Stimulated activated CD4-positive, alpha-beta T cell treated with anti-CD3 and anti-CD28 coated beads, Interleukin-1b, Interleukin-23, amount 100 ng/mL, for 24 hours (primary cell): ENCODE data around the gene CDK8.
"Not testable (repeated sequence)": the region's sequence is repeated elsewhere in the genome, so short reads cannot be mapped to it uniquely, and the experiment has no call there.

ENCODE experiments used
- DNase-seq, 4 experiments: peaks; one replicate each; pipeline ENCODE4 v3.0.0-alpha.2; 2020; ENCODE audit warnings: low read depth in 4 of 4, low spot score in 1 of 4

CDK8 gene

DNA sequence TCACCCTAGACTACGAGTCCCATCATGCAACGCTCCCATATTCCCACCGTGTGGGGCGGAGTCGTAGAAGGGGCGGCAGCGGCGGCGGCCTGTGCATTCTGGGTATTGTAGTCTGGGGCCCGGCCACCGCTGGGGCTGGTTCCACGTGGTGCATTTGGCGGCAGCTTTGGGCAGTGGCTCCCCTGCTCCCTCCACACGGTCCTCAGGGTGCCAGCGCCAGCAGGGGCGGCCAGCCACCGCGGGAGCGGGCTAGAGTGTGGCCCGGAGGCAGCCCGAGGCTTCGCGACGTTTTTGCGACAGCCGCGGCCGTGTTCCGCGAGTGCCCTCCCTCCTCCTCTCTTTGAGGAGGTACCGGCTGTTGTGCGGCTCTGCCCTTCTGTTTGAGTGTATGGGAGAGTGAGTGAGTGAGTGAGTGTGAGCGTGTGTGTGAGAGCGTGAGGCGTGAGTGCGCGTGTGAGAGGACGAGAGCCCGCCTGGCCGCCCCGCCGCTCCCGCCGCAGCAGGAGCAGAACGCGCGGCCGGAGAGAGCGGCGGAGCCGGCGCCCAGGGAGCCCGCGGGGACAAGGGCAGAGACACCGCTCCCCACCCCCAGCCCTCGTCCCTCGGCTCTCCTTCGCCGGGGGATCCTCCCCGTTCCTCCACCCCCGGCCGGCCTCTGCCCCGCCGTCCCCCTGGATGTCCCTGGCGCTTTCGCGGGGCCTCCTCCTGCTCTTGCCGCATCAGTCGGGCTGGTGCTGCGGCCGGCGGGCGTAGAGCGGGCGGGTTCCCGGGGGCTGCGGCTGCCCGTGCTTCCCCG lies at the start of gene CDK8:
CDK8 (plus strand) TSS at position 343 of the 796 bp plus-strand sequence. CDS start 513 bp downstream, outside the sequence.
- peak; percentile 71 to 79 (median 78) for DNase-seq

DNA sequence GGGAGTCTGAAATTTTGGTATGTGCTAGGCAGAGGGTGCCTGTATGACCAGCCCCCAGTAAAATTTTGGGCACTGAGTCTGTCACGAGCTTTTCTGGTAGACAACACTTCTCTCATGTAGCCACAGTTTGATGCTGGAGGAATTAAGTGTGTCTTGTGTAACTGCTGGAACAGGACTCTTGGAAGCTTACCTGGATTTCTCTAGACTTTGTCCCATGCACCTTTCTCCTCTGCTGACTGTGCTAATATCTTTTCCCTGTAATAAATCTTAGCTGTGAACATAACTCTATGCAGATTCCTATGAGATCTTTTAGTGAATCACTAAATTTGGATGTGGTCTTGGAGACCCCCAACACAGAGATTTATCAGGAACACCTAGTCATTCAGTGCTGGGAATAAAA lies 45.6 kb upstream of the CDK8 start:
- no peak for DNase-seq

DNA sequence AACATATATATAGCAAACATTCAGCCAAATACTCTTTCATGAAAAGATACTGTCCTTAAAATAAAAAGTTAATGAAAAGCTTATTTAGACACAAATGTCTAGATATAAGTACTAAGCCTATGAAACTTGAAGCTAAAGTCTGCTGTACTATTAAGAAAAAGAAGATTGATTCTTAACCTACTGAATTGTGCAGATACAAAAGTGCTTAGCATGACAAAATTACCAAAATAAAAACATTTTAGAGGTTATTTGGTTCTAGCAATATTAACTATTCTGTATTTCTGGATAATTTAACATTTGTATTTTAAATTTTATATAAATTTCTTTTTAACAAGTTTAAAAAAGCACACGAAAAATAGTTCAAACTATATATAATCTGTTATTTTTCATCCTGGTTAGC lies 40.6 kb upstream of the CDK8 start:
- DNase-seq: no peak

DNA sequence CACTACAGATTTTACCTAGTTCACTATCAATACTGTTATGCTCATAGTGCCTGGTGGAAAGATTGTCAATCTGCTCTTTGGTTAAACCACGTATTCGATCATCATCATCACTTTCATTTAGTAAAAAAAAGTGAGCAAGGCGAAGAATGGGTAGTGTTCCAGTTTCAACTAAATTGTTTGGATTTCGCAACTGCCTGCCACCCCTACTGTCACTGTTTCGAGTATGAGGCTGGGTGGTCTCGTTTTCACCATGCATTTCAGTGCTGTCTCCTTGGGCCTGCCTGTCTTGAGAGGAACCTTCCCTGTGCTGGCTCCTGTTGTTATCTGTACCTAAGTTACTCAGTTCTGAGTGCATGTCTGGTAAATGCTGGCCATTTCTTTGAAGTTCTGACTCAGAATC lies 39.9 kb upstream of the CDK8 start:
- DNase-seq: no peak

DNA sequence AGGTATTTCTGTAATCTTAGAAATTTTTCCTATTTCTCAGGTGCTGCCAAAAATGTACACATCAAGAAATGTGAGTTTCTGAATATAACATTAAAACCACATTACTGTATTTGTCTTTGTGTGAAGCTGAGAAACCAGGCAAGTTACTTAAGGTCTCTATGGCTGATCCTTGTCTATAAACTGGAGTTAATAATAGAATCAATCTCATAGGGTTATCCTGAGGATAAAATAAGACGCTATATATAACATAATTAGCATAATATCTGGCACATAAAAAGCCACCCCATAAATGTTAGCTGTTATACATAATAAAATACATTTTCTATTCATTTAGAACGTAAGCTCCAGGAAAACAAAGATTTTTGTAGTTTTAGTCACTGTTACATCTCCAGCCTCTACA lies 37.9 kb upstream of the CDK8 start:
- no peak for DNase-seq

DNA sequence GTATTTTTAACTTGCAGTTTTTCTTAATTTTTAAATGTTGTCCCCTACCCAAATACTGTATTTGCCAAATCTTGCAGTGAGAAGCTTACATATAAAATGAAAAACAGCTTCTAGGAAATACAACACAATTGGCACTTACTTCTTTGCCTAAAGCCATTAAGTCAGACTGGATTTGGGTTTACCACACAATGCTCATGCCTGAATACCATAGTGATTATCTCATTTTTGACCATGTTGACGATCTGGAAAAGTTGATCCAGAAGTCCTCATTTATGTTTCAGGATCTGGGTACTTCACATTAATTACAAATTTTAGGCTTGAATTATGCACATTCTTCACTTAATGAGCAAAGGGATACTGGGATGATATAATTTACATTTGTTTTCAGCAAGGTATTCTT lies 34.2 kb upstream of the CDK8 start:
- DNase-seq: no peak

DNA sequence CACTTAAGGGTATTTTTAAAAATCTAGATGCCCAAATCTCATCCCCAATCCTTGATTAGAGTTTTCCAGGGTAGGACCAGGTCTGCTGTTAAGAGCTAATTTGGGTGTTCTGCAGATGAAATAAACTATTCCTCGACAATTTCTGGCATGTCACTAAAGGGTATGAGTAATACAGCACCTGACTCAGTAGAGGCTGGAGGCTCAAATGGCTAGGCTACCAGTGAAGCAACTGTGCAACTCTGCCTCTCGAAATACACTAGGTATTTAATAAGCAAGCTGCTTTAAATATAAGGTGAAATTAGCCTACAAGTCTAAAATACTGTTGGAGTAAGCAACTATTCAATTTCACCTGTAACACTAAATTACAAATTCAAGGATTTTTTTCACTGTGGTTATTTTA lies 33.4 kb upstream of the CDK8 start:
- no peak for DNase-seq

DNA sequence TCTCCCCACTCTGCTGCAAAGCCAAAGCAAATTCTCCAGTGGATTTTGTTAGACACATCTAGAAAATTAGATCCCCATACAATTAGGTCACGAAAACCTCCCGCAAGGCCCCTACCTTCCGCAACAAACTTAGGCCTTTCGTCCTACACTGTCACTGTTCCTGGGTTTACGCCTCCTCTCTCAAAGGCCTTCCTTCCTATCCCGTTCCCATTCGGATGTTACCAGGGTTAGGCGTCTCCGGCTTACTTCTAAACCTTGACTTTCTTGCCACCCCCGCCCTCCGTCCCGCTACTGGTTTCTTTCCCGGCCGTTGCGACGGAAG lies 32.6 kb upstream of the CDK8 start:
- no peak for DNase-seq

DNA sequence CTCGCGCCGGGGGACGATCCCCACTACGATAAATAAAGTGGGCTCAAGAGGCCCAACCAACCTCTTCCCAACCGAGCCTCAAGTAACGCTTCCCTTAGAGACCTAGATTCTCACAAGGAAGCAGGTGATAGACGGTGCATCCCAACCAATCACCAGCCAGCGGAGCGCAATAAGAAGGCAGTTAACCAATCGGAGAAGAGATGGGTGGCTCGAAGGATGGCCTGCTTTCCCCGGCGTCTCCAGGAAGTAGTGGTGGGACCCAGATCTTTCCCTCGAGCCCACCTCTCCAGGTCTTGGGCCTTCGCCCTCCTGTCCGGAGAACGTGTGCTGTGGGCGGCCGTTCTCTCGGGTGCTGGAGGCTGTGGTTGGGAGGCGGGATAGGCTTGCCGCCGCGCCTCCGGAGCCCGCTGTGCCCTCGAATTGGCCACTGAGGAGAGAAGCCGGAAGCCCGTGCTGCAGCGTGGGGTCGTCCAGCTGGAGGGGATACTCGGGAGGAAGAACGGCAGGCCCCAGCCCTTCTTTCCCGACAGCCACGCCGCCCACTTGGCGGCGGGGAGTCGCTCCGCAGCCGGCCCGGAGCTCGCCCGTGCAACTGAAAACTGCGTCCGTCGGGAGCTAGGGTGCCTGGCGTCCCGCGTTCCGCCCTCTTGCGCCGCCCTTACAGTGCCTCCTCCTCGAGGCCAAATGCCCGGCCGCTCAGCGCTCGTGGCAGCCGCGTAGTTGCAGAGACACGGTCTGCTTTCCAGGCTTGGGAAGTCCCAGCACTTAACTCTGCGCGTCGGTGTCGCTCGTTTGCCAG lies 32.0 kb upstream of the CDK8 start, which contains the start of gene RNF6:
RNF6 (minus strand) TSS at position 594 of the 799 bp plus-strand sequence. CDS start 2,665 bp downstream, outside the sequence.
- DNase-seq: peak; percentile 59 to 82 (median 75)

DNA sequence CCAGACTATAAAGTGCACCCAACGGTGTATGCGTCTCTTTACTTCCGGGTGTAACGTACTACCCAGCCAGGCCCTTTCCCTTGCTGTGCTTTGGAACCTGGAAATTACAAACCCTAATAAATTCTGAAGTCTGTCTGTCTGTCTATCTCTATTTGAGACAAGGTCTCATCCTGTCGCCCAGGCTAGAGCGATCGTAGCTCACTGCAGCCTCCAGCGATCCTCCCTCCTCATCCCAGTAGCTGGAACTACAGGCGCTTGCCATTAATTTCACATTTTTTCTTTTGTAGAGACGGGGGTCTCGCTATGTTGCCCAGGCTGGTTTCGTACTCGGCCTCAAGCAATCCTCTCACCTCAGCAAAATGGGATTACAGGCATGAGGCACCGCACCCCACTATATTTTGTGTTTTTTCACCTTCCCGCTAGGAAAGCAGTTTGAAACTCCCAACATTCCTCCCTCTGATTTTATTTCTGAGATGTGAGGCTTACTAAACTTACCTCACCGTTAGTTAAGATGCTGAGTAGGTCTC lies 31.3 kb upstream of the CDK8 start:
- DNase-seq: no peak

DNA sequence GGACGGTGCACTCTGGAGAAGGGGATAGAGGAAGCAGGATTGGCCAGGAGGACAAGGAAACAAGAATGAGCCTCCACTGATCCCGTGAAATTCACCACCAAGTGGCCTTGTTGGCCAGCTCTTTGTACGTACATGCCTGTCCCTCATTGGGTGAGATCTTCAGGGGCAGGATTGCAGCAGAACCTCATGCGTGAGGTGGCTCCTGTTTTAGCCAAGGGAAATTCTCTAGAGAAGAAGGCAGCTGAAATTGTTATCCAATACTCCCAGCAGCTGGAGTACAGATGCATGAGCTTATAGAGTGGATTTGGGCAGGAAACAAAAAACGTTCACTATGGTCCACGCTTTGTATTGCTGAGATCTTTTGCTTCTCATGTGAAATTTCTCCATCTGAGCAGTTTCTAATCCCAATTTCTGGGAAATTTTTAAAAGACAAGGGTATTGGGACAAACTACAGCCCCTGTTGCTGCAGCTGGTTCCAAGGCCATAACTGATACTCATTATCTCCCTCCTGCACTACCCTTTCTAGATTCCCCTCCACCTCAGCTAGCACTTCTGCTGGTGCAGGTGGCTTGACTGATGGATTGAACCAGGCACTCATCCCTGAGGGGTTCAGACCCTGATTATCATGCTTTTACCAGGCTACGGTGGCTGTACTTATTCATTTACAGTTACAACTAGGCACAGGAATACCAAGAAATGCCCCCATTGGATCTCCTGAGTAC lies 27.9 kb upstream of the CDK8 start:
- DNase-seq: no peak

DNA sequence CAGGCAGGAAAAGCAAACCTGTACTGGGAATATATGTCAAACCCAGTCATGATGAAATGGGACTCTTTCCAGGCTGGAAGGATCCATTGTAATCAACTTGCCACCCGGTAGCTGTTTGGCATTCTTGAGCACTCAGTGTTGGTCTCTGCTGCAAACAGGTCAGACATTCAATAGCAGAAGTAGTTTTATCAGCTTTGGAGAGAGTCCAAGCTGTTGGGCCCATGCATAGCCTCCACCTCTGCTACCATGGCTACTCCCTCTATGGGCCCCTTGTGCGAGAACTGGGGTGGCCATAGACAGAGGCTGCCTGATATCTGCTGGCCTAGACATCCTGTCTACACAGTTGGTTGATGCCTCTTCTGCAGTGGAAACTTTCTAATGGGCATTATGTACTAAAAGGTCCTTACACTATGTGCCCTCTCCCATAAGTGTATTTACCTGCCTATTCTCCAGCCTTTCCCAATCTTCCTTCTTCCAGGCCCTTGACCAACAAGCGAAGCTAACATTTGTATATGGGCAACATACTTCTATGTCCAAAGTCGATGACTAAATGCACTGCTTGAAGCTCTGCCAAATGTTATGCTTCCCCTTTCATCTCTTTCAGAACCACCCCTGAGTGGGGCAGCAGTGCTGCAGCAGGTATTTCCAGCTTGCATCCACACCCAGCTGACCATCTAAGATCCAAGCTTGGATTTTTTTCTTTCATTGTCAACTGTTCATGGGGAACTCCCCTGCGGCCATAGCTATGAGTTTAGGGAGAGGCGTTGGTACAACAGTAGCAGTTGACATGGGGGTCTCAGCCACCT lies 26.6 kb upstream of the CDK8 start:
- no peak for DNase-seq

DNA sequence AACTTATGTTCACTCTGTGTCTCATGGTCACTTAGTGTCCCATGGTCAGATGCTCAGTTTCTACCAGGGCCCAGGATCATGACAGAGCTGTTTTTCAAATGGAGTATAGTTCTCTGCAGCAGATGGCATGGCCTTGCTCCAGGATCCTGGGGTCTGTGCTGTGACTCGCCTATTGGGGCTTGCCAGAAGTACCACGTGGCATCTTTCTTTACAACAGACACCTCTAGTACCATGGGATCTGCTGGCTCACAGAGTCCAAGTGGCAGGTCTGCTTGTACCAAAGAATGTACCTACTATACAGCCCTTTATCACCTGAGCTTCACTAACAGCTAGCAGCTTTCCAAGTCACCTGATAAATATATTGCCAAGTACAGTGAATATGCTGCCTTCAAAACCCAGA lies 25.8 kb upstream of the CDK8 start:
- no peak for DNase-seq

DNA sequence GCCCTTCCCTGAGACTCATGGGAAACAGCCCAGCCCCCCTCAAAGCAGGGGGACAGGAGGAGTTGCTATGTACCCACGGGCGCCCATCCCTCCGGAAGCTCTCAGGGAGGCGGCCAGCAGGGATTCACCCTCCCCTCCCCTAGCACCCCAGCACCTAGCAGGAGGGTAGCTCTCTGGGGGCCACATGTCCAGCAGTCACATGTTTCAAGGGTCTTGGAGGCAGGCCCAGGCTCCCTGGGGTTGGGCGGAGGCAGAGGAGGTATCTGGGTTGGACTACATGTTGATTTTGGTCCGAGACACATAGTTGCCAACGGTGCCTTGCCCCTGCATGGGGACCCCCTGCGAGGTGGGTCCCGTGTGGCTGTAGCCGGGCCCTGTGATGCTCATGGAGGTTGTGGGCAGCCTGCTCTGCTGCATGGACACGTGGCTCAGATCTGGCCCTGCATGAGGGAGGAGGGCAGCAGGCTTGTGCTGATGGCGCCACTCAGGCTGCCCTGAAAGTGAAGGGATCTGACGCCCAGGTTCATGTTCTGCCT lies 24.8 kb upstream of the CDK8 start:
- no peak for DNase-seq

DNA sequence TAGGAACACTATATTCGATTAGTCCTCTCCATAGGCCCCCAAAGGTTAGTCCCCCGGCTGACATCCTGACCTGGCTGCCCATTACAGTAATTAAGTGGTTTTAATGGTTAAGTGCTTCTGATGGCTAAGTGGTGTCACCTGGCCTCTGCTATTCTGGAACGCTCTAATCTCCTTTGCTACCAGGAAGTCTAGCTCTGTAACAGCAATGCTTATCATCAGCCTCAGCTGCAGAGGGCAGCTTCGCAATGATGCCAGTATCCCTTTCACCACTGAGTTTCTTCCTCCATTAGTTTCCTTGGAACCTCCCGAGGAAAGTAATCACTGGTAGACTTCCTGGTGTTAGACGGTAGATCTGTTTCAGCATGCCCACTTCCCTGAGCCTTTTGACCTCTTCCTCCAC lies 23.2 kb upstream of the CDK8 start:
- DNase-seq: no peak

DNA sequence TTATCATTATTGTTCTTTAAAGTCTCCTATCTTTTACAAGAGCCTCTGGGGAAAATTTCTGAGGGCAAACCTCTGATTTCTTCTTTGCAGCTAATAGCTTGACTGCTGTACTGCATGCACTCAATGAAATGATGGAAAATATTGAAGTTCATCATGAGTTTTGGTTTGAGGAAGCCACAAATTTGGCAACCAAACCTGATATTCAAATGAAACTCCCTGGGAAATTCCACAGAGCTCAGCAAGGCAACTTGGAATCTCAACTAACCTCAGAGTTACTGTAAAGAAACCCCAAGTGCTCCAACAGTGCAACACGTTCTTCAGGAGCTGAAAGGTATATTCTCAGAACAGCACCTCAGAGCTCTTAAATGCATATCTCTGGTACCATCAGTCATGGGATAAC lies 17.6 kb upstream of the CDK8 start:
- DNase-seq: no peak

DNA sequence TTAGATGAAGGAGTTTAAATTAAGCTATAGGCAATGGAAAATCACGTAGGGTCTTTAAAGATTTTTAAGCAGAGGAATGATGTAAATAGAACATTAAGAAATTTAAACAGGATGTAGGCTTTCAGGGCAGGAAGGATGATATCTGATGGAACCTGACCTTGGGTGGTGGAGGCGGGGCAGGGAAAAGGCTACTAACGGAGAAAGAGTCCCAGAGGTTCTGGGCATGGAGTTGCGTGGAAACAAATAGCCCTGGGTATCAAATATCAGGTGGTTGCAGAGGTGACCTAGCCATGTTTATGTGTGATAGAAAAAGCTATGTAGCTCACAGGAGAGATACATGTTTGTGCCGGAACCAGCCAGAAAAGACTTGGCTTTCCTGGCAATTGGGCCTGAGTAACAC lies 7.8 kb upstream of the CDK8 start:
- no peak for DNase-seq

DNA sequence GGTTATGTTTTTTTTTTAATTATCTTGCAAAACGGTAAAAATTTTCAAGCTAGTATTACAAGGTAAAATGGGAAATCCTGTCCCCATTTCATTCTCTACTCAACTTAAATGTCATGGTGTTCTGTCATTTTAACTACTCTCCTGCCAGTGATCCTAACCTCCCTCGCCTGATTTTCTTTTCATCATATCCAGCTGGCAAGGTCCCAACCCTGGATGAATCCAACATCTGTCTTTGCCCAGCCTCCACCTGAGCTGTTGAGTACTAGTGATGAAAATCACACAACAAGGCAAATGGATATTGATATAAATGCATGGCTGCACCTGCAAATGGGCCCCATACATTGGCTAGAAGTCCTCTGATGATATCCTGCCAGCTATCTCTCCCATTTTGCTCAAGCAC lies 6.9 kb upstream of the CDK8 start:
- no peak for DNase-seq

DNA sequence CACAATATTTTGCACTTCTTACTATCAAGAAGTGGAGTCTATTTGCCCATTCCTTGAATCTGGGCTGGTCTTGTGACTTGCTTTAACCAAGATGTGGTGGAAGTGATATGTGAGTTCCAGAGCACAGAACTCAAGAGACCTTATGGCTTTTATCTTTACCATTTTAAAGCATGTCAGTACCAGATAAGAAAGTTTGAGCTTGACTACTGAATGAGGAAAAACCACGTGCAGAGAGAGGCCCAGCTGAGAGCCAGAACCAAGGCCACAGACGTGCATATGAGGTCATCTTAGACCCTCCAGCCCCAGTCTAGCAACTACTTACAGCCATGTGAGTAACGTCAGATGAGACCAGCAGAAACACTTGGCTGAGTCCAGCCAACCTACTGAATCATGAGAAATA lies 6.3 kb upstream of the CDK8 start:
- no peak for DNase-seq

DNA sequence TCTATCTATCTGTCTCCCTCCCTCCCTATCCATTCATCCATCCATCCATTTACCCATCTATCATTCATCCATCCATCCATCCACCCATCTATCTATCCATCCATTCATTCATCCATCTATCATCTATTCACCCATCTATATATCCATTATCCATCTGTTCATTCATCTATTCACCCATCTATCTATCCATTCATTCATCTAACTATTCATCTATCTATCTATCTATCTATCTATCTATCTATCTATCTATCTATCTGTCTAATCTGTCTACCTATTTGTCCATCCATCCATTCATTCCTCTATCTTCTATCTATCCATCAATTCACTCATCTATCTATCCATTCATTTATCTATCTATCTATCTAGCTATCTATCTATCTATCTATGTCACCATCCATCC lies 4.4 kb upstream of the CDK8 start:
- DNase-seq: no peak

DNA sequence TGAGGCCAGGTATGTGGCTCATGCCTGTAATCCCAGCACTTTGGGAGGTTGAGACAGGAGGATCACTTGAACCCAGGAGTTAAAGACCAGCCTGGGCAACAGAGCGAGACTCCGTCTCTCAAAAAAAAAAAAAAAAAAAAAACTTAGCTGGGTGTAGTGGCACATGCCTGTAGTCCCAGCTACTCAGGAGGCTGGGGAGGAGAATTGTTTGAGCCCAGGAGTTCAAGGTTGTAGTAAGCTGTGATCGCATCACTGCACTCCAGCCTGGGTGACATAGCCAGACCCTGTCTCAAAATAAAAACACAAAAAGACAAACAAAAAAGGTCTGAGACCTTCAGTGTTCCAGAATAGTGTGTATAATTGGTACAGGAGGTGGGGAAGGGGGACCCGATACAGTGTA lies 1.9 kb upstream of the CDK8 start:
- DNase-seq: not testable (repeated sequence)
